Activated effector memory CD4-positive, alpha-beta T cell treated with anti-CD3 and anti-CD28 coated beads, Interleukin-2, amount 50 U/mL, for 16 hours (primary cell): Measurements from ENCODE around the gene NTNG2.
A peak's percentile ranks its signal among the peaks of the same experiment; 100 is the strongest.

Experiments used
- DNase-seq: peaks from one replicate; pipeline ENCODE4 v3.0.0-alpha.2; 2020

NTNG2 gene

DNA sequence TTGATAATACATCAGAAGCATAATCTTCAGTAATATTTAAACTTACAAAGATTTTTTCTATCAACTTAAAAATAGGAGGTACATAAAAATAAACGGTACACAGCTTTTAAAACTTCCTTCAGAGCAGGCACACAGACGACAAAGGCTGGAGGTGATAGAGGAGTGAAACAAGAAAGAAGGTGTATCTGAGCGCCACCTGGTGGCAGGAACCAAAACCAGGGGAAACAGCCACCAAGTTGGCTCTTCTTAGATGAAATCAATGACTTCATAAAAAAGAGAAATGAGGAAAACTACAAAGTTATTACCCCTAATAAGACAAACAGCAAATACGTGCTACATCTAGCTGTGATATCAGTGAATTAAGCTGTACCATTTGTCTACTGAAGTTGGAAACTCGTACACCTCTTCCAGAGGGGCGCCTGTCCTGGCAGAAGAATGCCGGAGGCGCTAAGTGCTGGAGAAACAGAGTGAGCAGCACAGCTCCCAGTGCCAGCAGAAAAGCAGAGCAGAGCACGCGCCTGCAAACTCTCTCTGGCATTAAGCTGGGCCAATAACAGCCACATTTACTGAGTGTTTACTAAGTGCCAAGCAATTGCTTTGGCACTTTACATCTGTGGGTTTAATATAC lies 107.0 kb downstream of the NTNG2 start:
- peak; percentile 89 for DNase-seq

DNA sequence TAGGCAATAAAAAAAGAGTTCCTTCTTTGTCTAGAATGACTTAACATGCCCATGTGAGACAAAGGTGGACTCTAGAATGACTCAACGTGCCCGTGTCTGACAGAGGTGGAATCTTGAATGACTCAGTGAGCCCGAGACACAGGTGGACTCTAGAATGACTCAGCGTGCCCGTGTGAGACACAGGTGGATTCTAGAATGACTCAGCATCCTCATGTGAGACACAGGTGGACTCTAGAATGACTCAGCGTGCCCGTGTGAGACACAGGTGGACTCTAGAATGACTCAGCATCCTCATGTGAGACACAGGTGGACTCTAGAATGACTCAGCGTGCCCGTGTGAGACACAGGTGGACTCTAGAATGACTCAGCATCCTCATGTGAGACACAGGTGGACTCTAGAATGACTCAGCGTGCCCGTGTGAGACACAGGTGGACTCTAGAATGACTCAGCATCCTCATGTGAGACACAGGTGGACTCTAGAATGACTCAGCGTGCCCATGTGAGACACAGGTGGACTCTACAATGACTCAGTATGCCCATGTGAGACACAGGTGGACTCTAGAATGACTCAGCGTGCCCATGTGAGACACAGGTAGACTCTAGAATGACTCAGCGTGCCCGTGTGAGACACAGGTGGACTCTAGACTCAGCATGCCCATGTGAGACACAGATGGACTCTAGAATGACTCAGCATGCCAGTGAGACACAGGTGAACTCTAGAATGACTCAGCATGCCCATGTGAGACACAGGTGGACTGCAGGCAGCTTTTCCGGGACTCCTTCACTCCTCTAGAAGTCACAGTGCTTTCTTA lies 108.1 kb downstream of the NTNG2 start:
- DNase-seq: peak; percentile 85

DNA sequence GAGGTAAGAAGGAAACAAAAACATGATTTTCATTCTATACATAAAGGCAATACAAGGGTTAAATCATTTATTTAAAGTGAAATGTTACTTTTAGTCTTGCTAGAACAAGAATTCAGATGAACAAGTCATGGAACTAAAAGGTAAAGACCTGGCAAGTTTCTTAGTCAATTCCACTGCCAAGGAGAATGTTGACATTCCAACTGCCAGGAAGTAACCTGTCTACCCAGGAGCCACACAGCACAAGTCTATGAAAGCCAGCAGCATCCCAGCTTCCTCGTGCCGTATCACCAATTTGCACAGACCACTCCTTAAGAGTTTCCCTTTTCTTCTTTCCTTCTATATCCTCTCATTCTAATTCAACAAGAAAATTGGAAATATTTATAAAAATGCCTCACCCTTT lies 113.0 kb downstream of the NTNG2 start:
- DNase-seq: no peak

DNA sequence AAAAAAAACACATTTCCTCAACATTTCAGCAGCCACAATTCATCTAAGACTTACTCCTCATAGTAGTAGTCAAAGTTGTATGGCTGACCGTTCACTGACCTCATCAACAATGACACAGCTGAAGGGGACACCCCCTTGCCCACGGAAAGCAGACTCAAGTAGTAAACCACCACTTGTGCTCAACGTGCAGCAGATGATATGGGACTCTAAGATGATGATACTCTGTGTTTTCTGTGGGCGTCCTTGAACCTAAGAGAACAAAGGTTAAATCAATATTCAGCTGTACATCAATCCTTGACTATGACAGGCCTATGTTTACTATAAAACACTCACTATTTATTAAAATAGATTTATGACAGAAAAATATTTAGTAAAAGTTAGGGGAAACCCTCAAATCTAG lies 121.3 kb downstream of the NTNG2 start:
- DNase-seq: no peak

DNA sequence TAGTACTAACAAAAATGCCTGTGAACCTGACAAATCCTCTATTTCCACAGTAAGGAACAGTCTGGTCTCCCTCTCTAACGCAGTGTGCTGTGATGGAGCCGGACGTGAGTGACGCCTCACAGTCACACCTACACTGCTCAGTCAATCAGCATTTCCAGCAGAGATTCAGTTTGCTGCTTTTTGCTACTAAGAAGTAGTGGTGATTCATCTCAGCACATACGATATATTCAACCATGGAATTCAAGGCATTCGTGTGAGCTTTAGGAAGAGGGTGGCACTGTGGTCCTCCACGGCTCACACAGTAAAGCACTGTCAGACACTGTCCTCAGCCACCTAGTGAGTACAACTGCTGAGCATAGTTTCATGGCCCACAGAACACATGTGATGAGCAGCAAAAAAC lies 122.0 kb downstream of the NTNG2 start:
- no peak for DNase-seq

DNA sequence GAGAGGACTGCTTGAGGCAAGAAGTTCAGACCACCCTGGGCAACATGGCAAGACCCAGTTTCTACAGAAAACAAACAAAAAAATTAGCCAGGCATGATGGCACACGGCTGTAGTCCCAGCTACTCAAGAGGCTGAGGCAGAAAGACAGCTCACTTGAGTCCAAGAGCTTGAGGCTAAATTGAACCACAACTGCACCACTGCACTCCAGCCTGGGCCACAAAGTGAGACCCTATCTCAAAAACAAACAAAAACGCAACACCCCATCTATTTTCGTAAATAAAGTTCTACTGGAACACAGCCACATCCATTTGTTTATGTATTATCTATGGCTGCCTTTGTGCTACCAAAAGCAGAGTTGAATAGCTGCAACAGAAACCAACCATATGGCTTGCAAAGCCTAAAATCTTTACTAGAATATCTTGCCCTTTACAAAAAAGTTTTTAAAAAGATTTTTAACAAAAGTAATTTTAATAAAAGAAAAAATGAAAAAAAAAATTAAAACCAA lies 125.5 kb downstream of the NTNG2 start:
- DNase-seq: no peak

DNA sequence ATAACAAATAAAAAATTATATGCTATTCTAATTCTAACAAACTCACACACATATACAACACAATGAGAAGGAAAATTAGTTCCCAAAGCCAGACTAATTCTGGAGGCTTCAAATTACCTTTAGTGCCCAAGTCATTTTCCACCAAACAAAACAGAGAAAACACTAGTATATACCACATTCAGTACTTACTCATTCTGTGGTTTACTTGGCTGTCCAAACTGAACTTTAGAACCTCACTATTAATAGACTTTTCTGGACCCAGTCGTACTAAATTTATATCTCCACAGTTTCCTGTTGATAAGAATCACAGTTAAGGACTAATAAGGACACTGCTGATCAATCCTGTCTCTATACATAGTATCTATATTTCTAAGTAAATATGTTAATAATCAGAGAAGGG lies 126.5 kb downstream of the NTNG2 start:
- no peak for DNase-seq

DNA sequence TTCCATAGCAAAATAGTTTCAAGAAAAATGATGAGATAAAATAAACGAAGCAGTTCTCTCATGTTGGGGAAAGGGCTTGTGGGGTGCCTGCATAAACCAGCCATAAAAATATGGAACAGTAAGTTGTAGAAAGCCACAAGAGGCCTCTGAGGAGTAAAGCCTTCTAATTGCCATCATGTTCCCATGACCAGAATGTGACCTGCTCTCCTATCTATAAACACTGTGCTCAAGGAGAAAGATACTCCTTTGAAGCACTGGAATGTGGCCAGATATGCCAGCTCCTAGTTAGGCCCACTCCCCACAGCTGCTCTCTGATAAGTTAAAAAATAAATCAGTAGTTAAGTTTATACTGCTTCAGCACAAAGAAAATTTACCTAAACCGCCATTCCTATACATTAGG lies 127.1 kb downstream of the NTNG2 start:
- DNase-seq: no peak

DNA sequence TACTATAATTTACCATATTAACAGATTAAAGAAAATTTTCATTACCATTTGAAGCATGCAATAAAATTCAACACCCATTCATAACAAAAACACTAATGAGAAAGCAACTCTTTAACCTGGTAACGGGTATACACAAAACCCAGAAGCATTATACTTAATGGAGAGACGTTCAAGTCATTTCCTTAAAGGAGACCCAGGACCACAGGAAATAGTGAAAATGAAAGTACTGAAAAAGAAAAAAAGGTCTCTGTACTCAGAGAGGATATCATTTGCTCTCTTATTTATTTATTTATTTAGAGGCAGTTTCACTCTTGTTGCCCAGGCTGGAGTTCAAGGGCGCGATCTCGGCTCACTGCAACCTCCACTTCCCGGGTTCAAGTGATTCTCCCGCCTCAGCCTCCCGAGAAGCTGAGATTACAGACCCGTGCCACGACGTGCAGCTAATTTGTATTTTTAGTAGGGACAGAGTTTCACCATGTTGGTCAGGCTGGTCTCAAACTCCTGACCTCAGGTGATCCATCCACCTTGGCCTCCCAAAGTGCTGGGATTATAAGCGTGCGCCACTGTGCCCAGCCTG lies 131.4 kb downstream of the NTNG2 start:
- no peak for DNase-seq
